Pulmonary artery endothelial cell (primary cell): ENCODE data around the gene MPP1. TPM values are rescaled to one million over a fixed set of nuclear protein-coding genes. Genes with fewer than 3 reads are reported as not detected.
A peak's percentile ranks its signal among the peaks of the same experiment; 100 is the strongest.

Source experiments
- DNase-seq: peaks from one replicate; pipeline ENCODE4 v3.0.0-alpha.2; 2011; ENCODE audit warnings: low read depth, low spot score
- total RNA-seq: library from RNA; depleted of rRNA; stranded (reverse); fragments of >200 nt; gene quantifications from 2 replicates; pipeline ENCODE4 v1.2.3, GENCODE V29; 2014

Gene MPP1
- total RNA-seq, 1 donor from 2014 or later, result 17.9 TPM

GRCh38 chrX:154732421-154733065 lies 72.7 kb downstream of the MPP1 start:
- DNase-seq, result no peak

GRCh38 chrX:154731881-154732280 lies 73.4 kb downstream of the MPP1 start:
- no peak for DNase-seq

GRCh38 chrX:154731184-154731583 lies 74.1 kb downstream of the MPP1 start:
- no peak for DNase-seq

DNA sequence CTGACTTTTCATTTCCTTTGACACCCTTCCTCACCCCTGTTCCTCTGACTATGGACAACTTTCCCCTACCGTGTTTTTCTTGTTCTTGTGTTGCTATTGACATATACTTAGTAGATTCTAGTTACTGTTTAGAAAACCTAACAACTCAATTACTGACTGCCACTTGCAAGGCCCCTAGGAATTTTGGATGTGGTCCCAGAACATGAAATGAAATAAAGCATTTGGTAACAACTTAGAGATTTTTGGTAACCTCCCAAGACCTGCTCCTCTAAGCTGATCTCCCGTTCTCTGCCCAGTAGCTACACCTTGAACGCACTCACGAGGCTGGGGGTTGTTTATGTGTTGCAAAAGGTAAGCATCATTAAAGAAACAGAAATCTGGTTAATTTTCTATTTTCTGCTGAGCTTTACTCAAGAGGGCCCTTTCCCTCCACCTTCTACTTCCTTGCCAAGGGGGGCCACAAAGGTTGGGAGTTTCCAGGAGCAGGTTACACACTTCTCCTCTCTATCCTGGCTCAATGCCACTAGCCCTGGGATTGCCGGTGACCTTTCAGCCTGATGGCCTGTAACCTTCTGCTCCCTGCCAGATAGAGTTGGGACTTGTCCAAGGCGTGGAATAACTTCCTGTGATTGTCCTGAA lies 74.9 kb downstream of the MPP1 start:
- peak; percentile 64 for DNase-seq

DNA sequence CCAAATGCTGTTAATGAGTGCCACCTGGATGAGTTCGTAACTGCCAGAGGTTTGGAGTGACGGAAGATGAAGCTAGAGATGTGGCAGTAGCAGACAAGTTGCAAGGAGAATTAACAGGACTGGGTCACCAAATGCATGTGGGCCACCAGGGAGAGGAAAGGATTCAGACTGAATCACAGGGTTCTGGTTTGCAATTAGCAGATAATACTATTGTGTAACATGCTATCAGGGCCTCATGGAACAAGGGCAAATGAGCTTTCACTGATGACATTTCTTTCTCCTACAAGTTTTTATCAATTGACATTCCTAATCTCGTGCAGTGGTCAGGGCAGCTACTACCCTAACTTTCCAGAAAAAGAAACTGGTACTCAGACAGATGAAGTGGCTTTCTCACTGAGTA lies 75.8 kb downstream of the MPP1 start:
- no peak for DNase-seq

Other genes starting within 250 kb of the MPP1 start
- not detected in 2 replicates for gene CTAG1A, start 220.4 kb downstream of the MPP1 start, total RNA-seq
- gene CTAG1B, start 186.2 kb downstream of the MPP1 start, total RNA-seq, result not detected in 2 replicates
- not detected in 2 replicates for gene CTAG2, start 151.9 kb downstream of the MPP1 start, total RNA-seq
- gene GAB3, start 54.4 kb downstream of the MPP1 start, total RNA-seq, result 3.8 and 6.0 TPM in 2 replicates
- 61.5 and 72.6 TPM in 2 replicates for gene DKC1, start 42.6 kb downstream of the MPP1 start, total RNA-seq
- not detected in 2 replicates for gene SMIM9, start 29.2 kb upstream of the MPP1 start, total RNA-seq
- 2.0 and 2.8 TPM in 2 replicates for gene F8A1, start 80.9 kb upstream of the MPP1 start, total RNA-seq
- gene F8, start 217.2 kb upstream of the MPP1 start, total RNA-seq, result 1.2 and 1.6 TPM in 2 replicates
- gene FUNDC2, start 221.4 kb upstream of the MPP1 start, total RNA-seq, result 61.5 and 63.7 TPM in 2 replicates